ENCODE data around the gene CLSTN2.

- no peak for TF ChIP-seq CTCF (IDR thresholded peaks at IDR 0.05)
- no peak for TF ChIP-seq POLR2A (IDR thresholded peaks at IDR 0.05)
- TF ChIP-seq EP300 (IDR thresholded peaks at IDR 0.05): no peak
Measured at GRCh38 chr3:139970526-139970925, 35.5 kb downstream of the CLSTN2 start.

All from tibial nerve (tissue), 4 donors.